ENCODE results near the gene TMEM53. TPM values are rescaled to one million over a fixed set of nuclear protein-coding genes. Genes with fewer than 3 reads are reported as not detected.
A peak's percentile ranks its signal among the peaks of the same experiment; 100 is the strongest.

Gene TMEM53
- total RNA-seq = 4.6 and 7.0 TPM in 2 replicates

GRCh38 chr1:44674113-44675000, at the start of gene TMEM53, which contains the start of gene ARMH1:
TSS of gene TMEM53 (minus strand) at chr1:44674481. CDS start at chr1:44674391, 90 bp downstream.
TSS of gene ARMH1 (plus strand) at chr1:44674714. CDS start at chr1:44689698, 14,984 bp downstream.

Small RNAs within 50 kb of the gene (small RNA-seq; reads per million reads assigned to genes)
- 61.8 reads per million, percentile 98 among the genes with 10 or more reads in this experiment for gene RNU5F-1 (ENCODE audit: low replicate concordance)

Other genes starting within 250 kb of the TMEM53 start
- gene ARMH1, start 233 bp upstream of the TMEM53 start, total RNA-seq = 0.66 TPM in 1 of 2 replicates, not detected in the other
- gene RNU5D-1, start 56.7 kb upstream of the TMEM53 start, total RNA-seq = not detected in 2 replicates
- 1.3 and 62.0 TPM in 2 replicates for gene KIF2C, start 65.4 kb upstream of the TMEM53 start, total RNA-seq
- 982 and 1,269 TPM in 2 replicates for gene RPS8, start 101.1 kb upstream of the TMEM53 start, total RNA-seq
- 0.14 and 0.22 TPM in 2 replicates for gene BEST4, start 113.7 kb upstream of the TMEM53 start, total RNA-seq
- 71.3 and 112 TPM in 2 replicates for gene PLK3, start 125.9 kb upstream of the TMEM53 start, total RNA-seq
- gene DYNLT4, start 132.9 kb upstream of the TMEM53 start, total RNA-seq = not detected in 2 replicates
- gene BTBD19, start 134.0 kb upstream of the TMEM53 start, total RNA-seq = 10.5 and 23.4 TPM in 2 replicates
- gene PTCH2, start 168.8 kb upstream of the TMEM53 start, total RNA-seq = 0.22 and 0.29 TPM in 2 replicates